ENCODE results near the gene MOB1A. TPM values are rescaled to one million over a fixed set of nuclear protein-coding genes. Genes with fewer than 3 reads are reported as not detected.

Gene MOB1A
- total and polyA plus RNA-seq, 10 of the 15 experiments (the other 5 are each of a cell fraction or from before 2014, with no cell fraction given): 41.2 to 232 (median 172) TPM

GRCh38 chr2:74206180-74206688 lies 27.6 kb upstream of the MOB1A start (continued):
- TF ChIP-seq REST (IDR thresholded peaks at IDR 0.05; ENCODE audit: low read depth, low read length) (no peak), CTCF (IDR thresholded peaks at IDR 0.05 in 2 of 3, conservative IDR thresholded peaks at IDR 0.05 in 1 of 3; ENCODE audit: control insufficient read depth in 2 of 3, extremely low read depth in 1 of 3, insufficient read depth in 1 of 3, low read depth in 3 of 3, low read length in 3 of 3) (no peak), TARDBP (IDR thresholded peaks at IDR 0.05; ENCODE audit: borderline replicate concordance) (no peak), ATF3 (IDR thresholded peaks at IDR 0.05; ENCODE audit: borderline replicate concordance, extremely low read depth, low read depth, low read length) (no peak), CHD4 (IDR thresholded peaks at IDR 0.05) (no peak), SP1 (IDR thresholded peaks at IDR 0.05; ENCODE audit: low read depth, low read length) (peak; percentile 54), ZZZ3 (IDR thresholded peaks at IDR 0.05; ENCODE audit: control insufficient read depth, insufficient read length, low read depth) (no peak), PML (IDR thresholded peaks at IDR 0.05; ENCODE audit: low read length) (no peak), CEBPZ (IDR thresholded peaks at IDR 0.05; ENCODE audit: low read depth, low read length) (no peak), ATF2 (IDR thresholded peaks at IDR 0.05; ENCODE audit: low read length) (peak; percentile 63), FOXK2 (IDR thresholded peaks at IDR 0.05) (no peak), SPI1 (IDR thresholded peaks at IDR 0.05; ENCODE audit: borderline replicate concordance, insufficient read depth, low read depth, low read length) (peak; percentile 13; the same call in 1 of the 2 replicates), PRDM15 (CRISPR knock-in tag; IDR thresholded peaks at IDR 0.05) (no peak), ZNF207 (IDR thresholded peaks at IDR 0.05; ENCODE audit: borderline replicate concordance) (0 out of 2 replicates have a peak, but pooled peaks have one; percentile 20), SREBF2 (IDR thresholded peaks at IDR 0.05; ENCODE audit: low read length) (no peak)

All from GM12878 (cell line).